Measurements from ENCODE around the gene NEK6.

The NEK6 gene

DNA sequence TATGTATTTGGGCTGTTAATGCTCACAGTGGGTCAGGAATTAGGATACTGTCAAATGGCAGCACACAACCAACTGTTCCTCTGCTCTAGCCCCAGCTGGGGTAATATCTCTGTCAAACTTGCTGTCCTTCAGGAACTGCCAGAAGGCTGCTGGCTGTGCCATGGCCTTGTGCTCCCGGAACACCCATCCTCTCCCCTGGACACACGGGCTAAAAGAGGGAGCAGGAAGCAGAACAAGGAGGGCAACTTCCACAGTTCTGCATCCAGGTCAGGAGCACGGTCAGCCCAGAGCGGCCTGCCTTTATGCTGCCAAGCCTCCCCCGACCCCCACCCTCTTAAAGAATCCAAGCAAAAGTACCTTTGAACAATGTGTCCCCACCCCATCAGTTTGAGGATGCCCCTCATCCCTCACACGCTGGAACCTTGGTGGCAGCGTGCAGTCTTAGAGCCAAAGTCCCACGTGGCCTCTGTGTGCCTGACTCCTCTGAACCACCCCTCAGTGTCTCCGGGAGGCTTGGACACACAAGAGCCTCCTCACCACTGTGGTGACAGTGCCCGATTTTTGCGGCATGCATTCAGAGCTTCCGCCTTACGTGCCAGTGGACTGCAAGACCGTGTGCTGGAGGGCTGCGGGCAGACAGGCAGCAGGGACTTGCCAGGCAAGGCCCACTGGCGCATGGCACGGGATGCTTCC is 96.7 kb downstream of the NEK6 start:
- DNase-seq (ENCODE audit: low read depth, low spot score): no peak

- no peak for DNase-seq (ENCODE audit: low read depth, low spot score)
These were observed 97.5 kb downstream of the NEK6 start for GRCh38 chr9:124355039-124355940.

- DNase-seq (ENCODE audit: low read depth, low spot score): no peak
These were observed 98.4 kb downstream of the NEK6 start for GRCh38 chr9:124355941-124356744.

GRCh38 chr9:124356745-124357390 is 99.1 kb downstream of the NEK6 start:
- DNase-seq (ENCODE audit: low read depth, low spot score): no peak

DNA sequence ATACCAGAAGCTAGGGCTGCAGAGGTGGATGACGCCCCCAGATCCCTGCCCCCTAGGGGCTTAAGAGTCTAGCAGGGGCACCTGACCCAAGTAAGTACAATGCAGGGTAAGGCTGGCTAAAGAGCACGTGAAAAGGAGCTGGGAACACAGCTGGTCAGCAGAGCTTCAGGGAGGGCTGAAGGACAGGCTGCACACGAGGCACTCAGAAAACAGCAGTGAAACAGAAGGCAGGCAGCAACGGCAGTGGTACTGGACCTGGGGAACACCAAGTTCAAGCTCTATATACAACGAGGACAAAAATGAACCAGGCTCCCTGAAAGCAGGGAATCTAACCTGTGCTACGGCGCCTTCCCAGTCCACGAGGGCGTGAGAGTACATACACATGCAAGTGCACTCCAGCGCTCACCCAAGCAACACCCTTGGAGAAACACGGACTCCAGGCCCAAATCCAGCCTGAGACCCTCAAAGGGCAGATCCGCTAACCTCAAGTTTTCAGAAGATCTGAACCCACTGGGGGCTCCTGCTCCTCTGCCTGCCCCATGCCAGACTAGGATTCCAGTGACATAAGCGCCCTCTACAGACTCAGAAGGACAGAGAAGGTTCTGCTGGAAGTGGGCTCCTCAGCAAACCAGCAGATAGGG is 100.1 kb downstream of the NEK6 start:
- DNase-seq (ENCODE audit: low read depth, low spot score): no peak

DNA sequence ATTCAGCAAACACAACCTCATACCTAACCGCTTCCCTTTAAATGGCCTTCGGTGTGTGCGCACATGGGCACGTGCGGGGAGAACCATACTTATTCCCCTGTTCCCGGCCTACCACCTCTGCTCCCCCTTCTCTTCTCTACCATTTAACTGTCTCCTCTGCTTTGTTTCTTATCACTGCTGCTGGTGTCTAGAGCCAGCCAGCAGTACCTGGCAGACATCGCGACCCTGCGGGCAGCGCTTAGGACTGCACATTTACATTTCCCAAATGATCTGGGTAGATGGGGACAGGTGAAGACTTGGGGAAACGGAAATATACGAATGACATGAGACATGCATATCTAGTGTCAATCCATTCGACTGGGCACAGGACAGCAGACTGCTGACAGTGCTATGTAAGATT is 100.9 kb downstream of the NEK6 start:
- no peak for DNase-seq (ENCODE audit: low read depth, low spot score)

- no peak for DNase-seq (ENCODE audit: low read depth, low spot score)
These were observed 101.7 kb downstream of the NEK6 start for GRCh38 chr9:124359426-124359825.

DNA sequence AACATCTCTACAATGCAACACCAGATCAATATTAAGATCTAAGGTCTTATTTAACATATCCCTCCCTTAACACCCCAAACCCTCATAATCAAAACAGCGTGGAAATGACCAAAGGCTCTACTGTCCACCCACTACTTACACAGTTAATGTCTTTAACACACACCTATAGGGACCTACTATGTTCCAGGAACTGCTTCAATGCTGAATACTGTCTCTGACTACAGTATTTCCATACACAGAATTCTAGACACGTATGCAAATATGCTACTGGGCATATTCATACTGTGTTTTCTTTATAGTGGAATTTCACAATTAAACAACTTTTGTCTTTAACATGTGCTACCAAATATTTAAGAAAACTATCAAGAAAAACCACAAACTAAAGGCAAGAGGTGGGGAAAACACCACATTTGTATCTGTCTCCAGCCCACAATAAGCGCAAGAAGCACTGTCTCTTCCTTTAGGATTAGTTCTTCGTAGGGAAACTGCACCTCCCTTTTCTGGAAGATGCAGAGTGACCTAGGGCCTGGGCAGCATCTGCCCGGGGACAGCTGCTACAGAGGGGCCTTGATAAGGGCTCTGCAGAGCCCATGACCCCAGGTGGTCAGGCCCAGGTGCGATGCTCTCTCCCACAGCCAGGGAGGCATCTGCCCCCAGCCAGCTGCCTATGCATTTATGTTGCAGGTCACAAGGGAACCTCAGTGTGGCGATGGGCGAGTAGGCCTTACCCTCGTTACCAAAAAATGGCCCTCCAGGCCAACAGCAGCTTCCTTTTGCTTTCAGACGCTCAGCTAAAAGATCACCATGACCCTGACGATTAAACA is 102.3 kb downstream of the NEK6 start:
- no peak for DNase-seq (ENCODE audit: low read depth, low spot score)

- no peak for DNase-seq (ENCODE audit: low read depth, low spot score)
These were observed 103.4 kb downstream of the NEK6 start for GRCh38 chr9:124361128-124361527.

DNA sequence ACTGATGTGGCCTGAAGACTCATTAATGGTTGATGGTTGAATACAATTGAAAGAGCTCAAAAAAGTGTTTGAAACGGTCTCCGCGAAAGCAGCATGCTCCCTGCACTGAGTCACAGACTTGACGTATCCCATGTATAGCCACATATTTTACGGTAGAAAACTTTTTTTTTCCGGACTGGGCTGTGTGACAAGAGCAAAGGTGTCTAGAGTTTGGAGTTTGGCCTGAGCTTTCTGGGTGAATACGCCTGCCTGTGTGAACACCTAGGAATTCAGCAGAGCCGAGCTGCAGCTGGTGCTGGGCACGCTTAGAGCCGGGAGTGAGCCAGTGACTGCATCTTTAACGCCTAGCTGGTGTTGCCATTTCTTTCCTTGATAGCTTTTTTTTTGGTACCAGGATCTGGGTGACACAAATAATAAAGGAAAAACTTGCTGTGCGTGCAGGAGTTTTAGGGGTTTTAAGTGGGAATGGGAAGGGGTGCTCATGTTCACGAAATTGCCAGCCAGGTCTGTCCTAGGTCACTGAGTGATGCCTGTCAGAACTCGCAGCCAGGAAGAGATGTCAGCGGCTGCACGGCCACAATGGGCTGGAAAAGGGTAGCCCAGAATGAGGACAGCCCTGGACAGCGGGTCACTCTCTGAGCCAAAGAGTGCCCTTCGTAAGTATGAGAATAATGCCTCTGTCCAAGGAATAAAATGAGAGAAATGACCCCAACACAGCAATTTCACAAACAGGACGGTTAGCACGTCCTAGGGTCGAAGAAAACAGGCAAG is 105.8 kb downstream of the NEK6 start:
- DNase-seq (ENCODE audit: low read depth, low spot score): no peak

- no peak for DNase-seq (ENCODE audit: low read depth, low spot score)
These were observed 106.4 kb downstream of the NEK6 start for GRCh38 chr9:124364141-124364540.

GRCh38 chr9:124365036-124365435 is 107.3 kb downstream of the NEK6 start:
- DNase-seq (ENCODE audit: low read depth, low spot score): no peak

DNA sequence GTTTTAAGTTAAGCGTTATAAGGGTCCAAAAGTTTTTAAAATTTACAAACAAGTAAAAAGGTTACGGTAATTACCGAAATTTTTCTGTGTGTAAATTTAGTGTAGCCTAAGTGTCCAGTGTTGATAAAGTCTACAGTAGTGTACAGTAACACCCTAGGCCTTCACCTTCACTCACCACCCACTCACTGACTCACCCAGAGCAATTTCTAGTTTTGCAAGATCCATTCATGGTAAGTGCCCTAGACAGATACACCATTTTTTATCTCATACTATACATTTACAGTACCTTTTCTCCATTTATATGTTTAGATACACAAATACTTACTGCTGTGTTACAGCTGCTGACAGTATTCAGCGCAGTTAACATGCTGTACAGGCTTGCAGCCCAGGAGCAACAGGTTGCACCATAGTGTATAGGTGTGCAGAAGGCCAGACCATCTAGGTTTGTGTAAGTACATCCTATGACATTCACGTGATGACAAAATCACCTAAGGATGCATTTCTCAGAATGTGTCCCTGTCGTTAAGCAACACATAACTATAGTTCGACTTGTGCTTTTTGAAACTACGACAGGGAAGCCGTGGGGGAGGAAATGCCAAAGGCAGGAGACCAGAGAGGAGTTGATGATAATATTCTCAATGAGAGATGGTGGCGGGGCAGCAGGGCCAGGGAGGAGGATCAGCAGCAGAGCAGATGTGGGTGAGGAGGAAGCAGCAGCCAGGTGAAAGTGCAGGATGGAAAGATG is 108.9 kb downstream of the NEK6 start:
- DNase-seq (ENCODE audit: low read depth, low spot score): no peak

DNA sequence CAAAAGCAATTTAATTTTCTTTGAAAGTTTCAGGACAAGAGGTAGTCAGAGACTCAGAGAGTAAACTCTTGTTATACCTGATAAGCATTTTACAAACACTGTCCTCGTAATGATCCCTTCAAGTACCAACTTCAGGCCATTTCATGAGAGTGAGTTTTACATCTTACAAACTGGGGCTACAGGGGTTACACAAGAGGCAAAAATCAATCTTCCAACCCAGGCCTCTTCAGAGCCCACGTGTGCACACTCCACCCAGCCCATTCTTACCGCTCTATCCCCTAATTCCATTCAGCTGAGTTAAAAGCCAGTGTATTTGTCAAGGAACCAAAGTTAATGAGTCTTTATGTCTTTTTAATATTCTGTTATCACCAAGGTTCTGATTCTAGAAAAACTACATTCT is 110.9 kb downstream of the NEK6 start:
- DNase-seq (ENCODE audit: low read depth, low spot score): no peak

DNA sequence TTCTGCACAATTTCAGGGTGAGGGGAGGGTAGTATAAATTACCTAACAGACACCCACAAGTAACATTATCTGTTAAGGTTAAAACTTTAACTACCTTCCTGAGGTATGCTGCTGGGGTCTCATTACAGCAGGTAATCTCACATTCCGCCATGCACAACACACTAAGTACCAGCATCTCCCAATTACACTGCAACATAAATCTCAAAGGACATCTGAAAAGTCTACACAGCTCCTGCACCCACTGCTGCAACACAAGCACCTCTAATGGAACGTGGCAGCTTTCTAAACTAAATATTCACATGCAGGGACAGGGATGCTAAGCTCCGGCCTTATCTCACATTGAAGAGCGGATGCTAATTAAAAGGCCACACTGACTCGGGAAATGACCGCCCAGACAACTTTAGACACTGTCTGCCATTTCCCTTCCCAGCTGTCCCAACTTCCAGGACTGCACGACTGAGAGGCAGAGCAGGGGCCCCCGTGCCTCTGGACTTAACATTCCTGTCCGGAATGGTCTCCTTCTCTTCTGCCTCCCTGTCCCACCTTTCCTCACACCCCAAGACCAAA is 111.6 kb downstream of the NEK6 start:
- no peak for DNase-seq (ENCODE audit: low read depth, low spot score)

- DNase-seq (ENCODE audit: low read depth, low spot score): no peak
These were observed 113.3 kb downstream of the NEK6 start for GRCh38 chr9:124370896-124371582.

DNA sequence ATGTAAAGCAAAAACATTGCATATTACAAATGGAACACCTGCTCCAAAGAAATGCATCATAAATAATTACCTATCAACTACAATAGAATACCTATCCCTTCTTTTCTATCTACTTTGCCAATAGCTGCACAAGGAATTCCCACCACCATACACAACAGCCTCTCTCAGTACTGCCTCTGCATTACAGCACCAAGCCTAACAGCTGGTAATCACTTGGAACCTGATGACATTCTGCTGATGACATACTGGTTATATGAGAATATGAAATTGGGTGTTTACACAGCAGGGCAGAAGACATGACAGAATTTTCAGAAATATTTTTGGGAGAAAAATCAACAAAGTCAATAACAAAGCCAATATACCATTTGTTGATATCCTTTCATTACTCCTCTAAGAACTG is 114.3 kb downstream of the NEK6 start:
- no peak for DNase-seq (ENCODE audit: low read depth, low spot score)

DNA sequence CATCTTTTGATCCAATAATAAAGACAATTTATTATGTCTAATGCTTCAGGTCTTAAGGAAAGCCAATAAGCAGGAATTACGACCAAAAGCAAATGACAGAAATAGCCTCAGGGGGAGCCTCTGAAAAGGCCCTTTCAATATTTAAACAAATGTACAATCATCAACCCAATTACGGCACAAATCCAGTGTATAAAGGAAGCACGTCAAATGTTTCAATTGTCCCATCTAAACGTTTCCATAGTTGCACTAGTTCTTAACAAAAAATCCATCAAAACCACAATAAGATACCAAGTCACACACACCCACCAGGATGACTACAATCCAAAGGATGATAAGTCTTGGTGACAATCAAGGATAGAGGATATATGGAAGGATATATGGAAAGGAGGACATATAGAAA is 115.6 kb downstream of the NEK6 start:
- DNase-seq (ENCODE audit: low read depth, low spot score): no peak

All from ELF-1 (cell line).